WTC11 (cell line): Measurements from ENCODE around the gene FANCM.

ENCODE experiments used
- CTCF ChIP-seq: fragments of 200-600 bp; IDR thresholded peaks from 2 replicates; pipeline ENCODE4 v1.8.0; 2022; ENCODE audit warnings: antibody characterized with exemption
- ETV6 ChIP-seq: sonication (generic); formaldehyde crosslinking; IDR thresholded peaks from 2 replicates; pipeline ENCODE4 v1.8.1; 2022; ENCODE audit warnings: mild to moderate bottlenecking, missing genetic modification reagents
- MAX ChIP-seq: sonication (generic); formaldehyde crosslinking; IDR thresholded peaks from 2 replicates; pipeline ENCODE4 v1.8.0; 2022; ENCODE audit warnings: mild to moderate bottlenecking, missing genetic modification reagents
- ZNF512 ChIP-seq: sonication (generic); formaldehyde crosslinking; IDR thresholded peaks from 2 replicates; pipeline ENCODE4 v1.8.1; 2022; ENCODE audit warnings: missing genetic modification reagents, borderline replicate concordance

GRCh38 chr14:45150386-45150890 lies 14.7 kb downstream of the FANCM start:
- TF ChIP-seq MAX (CRISPR knock-in tag) (no peak), ZNF512 (CRISPR knock-in tag) (no peak), ETV6 (CRISPR knock-in tag) (no peak), CTCF (no peak)
